ENCODE measurements around the gene CFAP97D2.

Gene CFAP97D2

GRCh38 chr13:114234645-114235421 is 55.8 kb downstream of the CFAP97D2 start, which contains the start of gene CDC16:
TSS of gene CDC16 (plus strand) at chr13:114234897. CDS start at chr13:114235085, 188 bp downstream.
- TF ChIP-seq, protein P1, sequence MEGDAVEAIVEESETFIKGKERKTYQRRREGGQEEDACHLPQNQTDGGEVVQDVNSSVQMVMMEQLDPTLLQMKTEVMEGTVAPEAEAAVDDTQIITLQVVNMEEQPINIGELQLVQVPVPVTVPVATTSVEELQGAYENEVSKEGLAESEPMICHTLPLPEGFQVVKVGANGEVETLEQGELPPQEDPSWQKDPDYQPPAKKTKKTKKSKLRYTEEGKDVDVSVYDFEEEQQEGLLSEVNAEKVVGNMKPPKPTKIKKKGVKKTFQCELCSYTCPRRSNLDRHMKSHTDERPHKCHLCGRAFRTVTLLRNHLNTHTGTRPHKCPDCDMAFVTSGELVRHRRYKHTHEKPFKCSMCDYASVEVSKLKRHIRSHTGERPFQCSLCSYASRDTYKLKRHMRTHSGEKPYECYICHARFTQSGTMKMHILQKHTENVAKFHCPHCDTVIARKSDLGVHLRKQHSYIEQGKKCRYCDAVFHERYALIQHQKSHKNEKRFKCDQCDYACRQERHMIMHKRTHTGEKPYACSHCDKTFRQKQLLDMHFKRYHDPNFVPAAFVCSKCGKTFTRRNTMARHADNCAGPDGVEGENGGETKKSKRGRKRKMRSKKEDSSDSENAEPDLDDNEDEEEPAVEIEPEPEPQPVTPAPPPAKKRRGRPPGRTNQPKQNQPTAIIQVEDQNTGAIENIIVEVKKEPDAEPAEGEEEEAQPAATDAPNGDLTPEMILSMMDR (IDR thresholded peaks at IDR 0.05) = no peak

- TF ChIP-seq, protein P1 (IDR thresholded peaks at IDR 0.05) = no peak
These were observed 56.6 kb downstream of the CFAP97D2 start for GRCh38 chr13:114235697-114236096.

- TF ChIP-seq, protein P1 (IDR thresholded peaks at IDR 0.05) = no peak
These were observed 57.2 kb downstream of the CFAP97D2 start for GRCh38 chr13:114236227-114236626.

- TF ChIP-seq, protein P1 (IDR thresholded peaks at IDR 0.05) = no peak
These were observed 58.5 kb downstream of the CFAP97D2 start for GRCh38 chr13:114237415-114238112.

DNA sequence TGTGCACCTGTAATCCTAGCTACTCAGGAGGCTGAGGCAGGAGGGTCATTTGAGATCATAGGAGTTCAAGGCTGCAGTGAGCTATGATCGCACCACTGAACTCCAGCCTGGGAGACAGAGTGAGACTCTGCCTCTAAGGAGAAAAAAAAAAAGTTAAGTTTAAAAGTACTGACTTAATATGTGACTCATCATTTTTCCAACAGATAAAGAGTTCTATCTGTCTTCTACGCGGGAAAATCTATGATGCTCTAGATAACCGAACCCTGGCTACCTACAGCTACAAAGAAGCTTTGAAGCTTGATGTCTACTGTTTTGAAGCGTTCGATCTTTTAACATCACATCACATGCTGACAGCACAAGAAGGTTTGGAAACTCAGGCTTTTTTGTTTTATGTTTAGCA is 62.9 kb downstream of the CFAP97D2 start:
- TF ChIP-seq, protein P1 (IDR thresholded peaks at IDR 0.05) = no peak

- TF ChIP-seq, protein P1 (IDR thresholded peaks at IDR 0.05) = no peak
These were observed 64.9 kb downstream of the CFAP97D2 start for GRCh38 chr13:114243971-114244370.

DNA sequence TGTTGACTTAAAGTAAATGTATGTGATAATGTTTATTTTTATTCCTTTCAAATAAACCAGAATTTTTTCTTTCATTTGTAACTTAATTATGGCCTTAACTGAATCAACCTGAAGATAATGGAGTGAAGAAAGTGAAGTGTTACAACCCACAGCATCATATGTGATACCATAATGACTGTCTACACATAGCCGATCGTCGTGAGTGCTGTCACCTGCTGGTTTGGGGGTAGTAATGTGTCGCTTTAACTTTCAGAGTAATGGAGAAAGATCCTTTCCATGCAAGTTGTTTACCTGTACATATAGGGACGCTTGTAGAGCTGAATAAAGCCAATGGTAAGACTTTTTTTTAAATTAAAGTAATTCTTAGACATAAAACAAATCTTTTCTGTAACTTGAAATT is 65.6 kb downstream of the CFAP97D2 start:
- TF ChIP-seq, protein P1 (IDR thresholded peaks at IDR 0.05) = no peak
